Tibial nerve (tissue), 3 donors: ENCODE measurements around the gene BFSP1.

Experiments
- CTCF ChIP-seq, 5 experiments: fragments of 200-600 bp in 3 of 5; fragments of 450-650 bp in 2 of 5; sonication (generic) in 3 of 5; IDR thresholded peaks; one replicate each; pipeline ENCODE4 v1.5.1; 2016 to 2019; ENCODE audit warnings: antibody characterized with exemption in 5 of 5, mild to moderate bottlenecking in 3 of 5, moderate library complexity in 2 of 5
- POLR2A ChIP-seq, 2 donors: fragments of 450-650 bp; IDR thresholded peaks; one replicate each; pipeline ENCODE4 v1.6.1; 2017; ENCODE audit warnings: antibody characterized with exemption in 2 of 2, mild to moderate bottlenecking in 2 of 2, moderate library complexity in 2 of 2

DNA sequence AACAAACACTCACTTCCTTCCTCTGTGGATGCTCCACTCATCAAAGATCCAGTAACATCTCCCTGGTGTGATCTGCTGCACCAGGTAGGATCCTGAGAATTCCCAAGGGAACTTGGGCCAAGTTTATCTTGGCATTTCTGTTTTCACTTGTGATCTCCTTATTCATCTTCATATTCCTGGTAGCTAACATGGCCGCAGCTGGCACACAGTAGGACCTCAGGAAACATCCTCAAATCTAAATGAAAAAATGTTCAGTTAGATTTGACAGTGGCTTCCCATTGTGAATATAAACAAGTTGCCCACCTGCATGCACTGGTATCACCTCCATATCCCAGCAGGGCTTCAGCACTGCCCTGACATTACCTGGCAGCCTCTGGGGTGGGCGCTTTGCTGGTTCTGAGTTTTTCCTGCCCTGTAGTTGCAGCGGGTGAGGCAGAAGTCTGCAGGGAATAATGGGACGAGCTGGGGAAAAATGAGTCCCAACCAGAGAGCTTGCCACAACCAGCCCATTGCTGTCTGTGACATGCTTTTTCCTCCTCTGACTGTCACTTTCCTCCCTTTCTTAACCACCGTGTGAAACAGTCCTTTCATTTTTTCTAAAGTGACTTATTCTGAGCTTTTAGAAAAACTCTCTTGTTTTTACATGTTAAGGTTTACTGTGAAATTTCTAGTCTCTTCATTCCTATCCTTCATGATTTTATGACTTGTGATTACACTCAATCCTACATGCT lies 29.3 kb upstream of the BFSP1 start:
- TF ChIP-seq CTCF (IDR thresholded peaks at IDR 0.05) (no peak), POLR2A (IDR thresholded peaks at IDR 0.05) (no peak)
